ENCODE data around the gene BLOC1S1. TPM values are rescaled to one million over a fixed set of nuclear protein-coding genes. Genes with fewer than 3 reads are reported as not detected.

Gene BLOC1S1
- total and polyA plus RNA-seq, 9 of the 15 experiments (the other 6 are each of a cell fraction or from before 2014, with no cell fraction given): 75.2 to 161 (median 98.8) TPM

GRCh38 chr12:55743406-55744339 lies 27.8 kb downstream of the BLOC1S1 start (continued):
- no peak for TF ChIP-seq CLOCK (CRISPR knock-in tag; IDR thresholded peaks at IDR 0.05; ENCODE audit: borderline replicate concordance)
- TF ChIP-seq ATF1 (CRISPR knock-in tag; IDR thresholded peaks at IDR 0.05): no peak
- TF ChIP-seq ATF1 (tag; IDR thresholded peaks at IDR 0.05): peak; percentile 22; the same call in 1 of the 2 replicates
- no peak for TF ChIP-seq EP300 (IDR thresholded peaks at IDR 0.05; ENCODE audit: low read length)
- TF ChIP-seq NCOA6 (IDR thresholded peaks at IDR 0.05): no peak
- no peak for TF ChIP-seq CREB3 (tag; conservative IDR thresholded peaks at IDR 0.05; ENCODE audit: low read depth)
- TF ChIP-seq PBX2 (CRISPR knock-in tag; IDR thresholded peaks at IDR 0.05; ENCODE audit: low read depth): no peak
- TF ChIP-seq PBX2 (tag; conservative IDR thresholded peaks at IDR 0.05; ENCODE audit: low read depth): no peak
- TF ChIP-seq LEF1 (IDR thresholded peaks at IDR 0.05): no peak
- TF ChIP-seq PATZ1 (CRISPR knock-in tag; IDR thresholded peaks at IDR 0.05; ENCODE audit: borderline replicate concordance): no peak
- no peak for TF ChIP-seq HES1 (IDR thresholded peaks at IDR 0.05; ENCODE audit: low read depth)
- no peak for TF ChIP-seq CSDE1 (IDR thresholded peaks at IDR 0.05)
- TF ChIP-seq CBFB (CRISPR knock-in tag; IDR thresholded peaks at IDR 0.05): no peak
- no peak for TF ChIP-seq TRIM28 (IDR thresholded peaks at IDR 0.05)
- no peak for TF ChIP-seq NR1H2 (CRISPR knock-in tag; IDR thresholded peaks at IDR 0.05)
- TF ChIP-seq MBD2 (IDR thresholded peaks at IDR 0.05; ENCODE audit: borderline replicate concordance, low read depth): no peak; the same call in 1 of the 2 replicates
- TF ChIP-seq JUND (IDR thresholded peaks at IDR 0.05; ENCODE audit: borderline replicate concordance, low read depth, low read length): no peak
- TF ChIP-seq JUND (tag; IDR thresholded peaks at IDR 0.05; ENCODE audit: borderline replicate concordance, low read depth, low read length): no peak
